PC-3 (cell line): ENCODE results near the gene LAMTOR3. TPM values are rescaled to one million over a fixed set of nuclear protein-coding genes. Genes with fewer than 3 reads are reported as not detected.

ENCODE experiments used
- ATAC-seq: fragments of 200-7000 bp; cut with Tn5 transposase; 2 replicates; pipeline ENCODE4 v1.9.1; 2020; ENCODE audit warnings: mild to moderate bottlenecking, moderate library complexity
- BruUV-seq: library from RNA; stranded (reverse); fragments of 400-500 nt; replicated peaks from 2 replicates; lab custom pipeline; 2021; lab: Mats Ljungman, UMichigan
- CTCF ChIA-PET: fragments of 300-600 bp; sonication (Branson Sonifier 250); formaldehyde crosslinking; loops from one replicate; lab custom pipeline; 2022; ENCODE audit warnings: antibody characterized with exemption; lab: Charles Lee
- POLR2A ChIA-PET: fragments of 300-600 bp; sonication (Branson Sonifier 250); formaldehyde crosslinking; loops from one replicate; lab custom pipeline; 2022; ENCODE audit warnings: antibody characterized with exemption; ENCODE audit not compliant: unreplicated experiment; lab: Charles Lee
- DNase-seq: peaks from one replicate; pipeline ENCODE4 v3.0.0-alpha.2; 2015
- H2AFZ ChIP-seq: fragments of 300-600 bp; sonication (generic); 2 replicates; pipeline ENCODE4 v1.6.0; 2016; ENCODE audit warnings: antibody characterized with exemption, low read length
- H3F3A ChIP-seq: fragments of 300-600 bp; sonication (generic); one replicate; pipeline ENCODE4 v1.6.0; 2017; ENCODE audit warnings: antibody characterized with exemption, low read length, control low read depth, mild to moderate bottlenecking; ENCODE audit not compliant: unreplicated experiment
- H3K27ac ChIP-seq: fragments of 300-600 bp; sonication (generic); 2 replicates; pipeline ENCODE4 v1.5.1; 2016; ENCODE audit warnings: mild to moderate bottlenecking, low read length
- H3K27me3 ChIP-seq: fragments of 300-600 bp; sonication (generic); 2 replicates; pipeline ENCODE4 v1.6.1; 2016; ENCODE audit warnings: low read length, mixed read lengths
- H3K36me3 ChIP-seq: fragments of 300-600 bp; sonication (generic); 2 replicates; pipeline ENCODE4 v1.6.1; 2016; ENCODE audit warnings: low read depth, mixed run types, low read length, mixed read lengths
- H3K4me1 ChIP-seq: fragments of 300-600 bp; sonication (generic); 2 replicates; pipeline ENCODE4 v1.5.1; 2016; ENCODE audit warnings: low read length; ENCODE audit not compliant: insufficient read depth
- H3K4me2 ChIP-seq: fragments of 300-600 bp; sonication (generic); 2 replicates; pipeline ENCODE4 v1.6.0; 2016; ENCODE audit warnings: low read length
- H3K4me3 ChIP-seq: fragments of 300-600 bp; sonication (generic); 2 replicates; pipeline ENCODE4 v1.5.1; 2016; ENCODE audit warnings: mild to moderate bottlenecking, low read length, mixed read lengths
- H3K79me2 ChIP-seq: fragments of 300-600 bp; sonication (generic); 2 replicates; pipeline ENCODE4 v1.6.1; 2017; ENCODE audit warnings: low read length, mixed read lengths
- H3K9ac ChIP-seq: fragments of 300-600 bp; sonication (generic); 2 replicates; pipeline ENCODE4 v1.6.0; 2016; ENCODE audit warnings: mild to moderate bottlenecking, low read length
- H3K9me2 ChIP-seq: fragments of 300-600 bp; sonication (generic); replicated peaks from 2 replicates; pipeline ENCODE4 v1.6.1; 2016; ENCODE audit warnings: mixed run types, low read length, mixed read lengths
- H3K9me3 ChIP-seq: fragments of 300-600 bp; sonication (generic); 2 replicates; pipeline ENCODE4 v1.6.1; 2016; ENCODE audit warnings: low read length, mixed read lengths
- H4K20me1 ChIP-seq: fragments of 300-600 bp; sonication (generic); 2 replicates; pipeline ENCODE4 v1.6.1; 2016; ENCODE audit warnings: low read length, mixed read lengths
- EZH2 ChIP-seq: fragments of 300-600 bp; sonication (generic); IDR thresholded peaks from one replicate; pipeline ENCODE4 v1.6.1; 2017; ENCODE audit warnings: antibody characterized with exemption, mild to moderate bottlenecking, low read length; ENCODE audit not compliant: unreplicated experiment
- EZH2phosphoT487 ChIP-seq: fragments of 300-600 bp; sonication (generic); IDR thresholded peaks from 2 replicates; pipeline ENCODE4 v1.6.1; 2018; ENCODE audit warnings: mild to moderate bottlenecking, antibody characterized with exemption, low read length, borderline replicate concordance
- intact Hi-C: fragments of 100-400 bp; cut with micrococcal nuclease; formaldehyde crosslinking; loops from 2 replicates; pipeline ENCODE4 v1.9.0; 2023
- total RNA-seq: library from RNA; depleted of rRNA; stranded (reverse); fragments of >200 nt; gene quantifications from 2 replicates; pipeline ENCODE4 v1.2.3, GENCODE V29; 2014
- TF ChIP-seq, protein P1 (sequence below): fragments of 300-600 bp; sonication (generic); conservative IDR thresholded peaks from 2 replicates; pipeline ENCODE4 v1.5.1; 2017; ENCODE audit warnings: antibody characterized with exemption, low read depth, mild to moderate bottlenecking, low read length

LAMTOR3 gene
- total RNA-seq, 1 experiment from 2014 or later = 14.0 TPM

DNA sequence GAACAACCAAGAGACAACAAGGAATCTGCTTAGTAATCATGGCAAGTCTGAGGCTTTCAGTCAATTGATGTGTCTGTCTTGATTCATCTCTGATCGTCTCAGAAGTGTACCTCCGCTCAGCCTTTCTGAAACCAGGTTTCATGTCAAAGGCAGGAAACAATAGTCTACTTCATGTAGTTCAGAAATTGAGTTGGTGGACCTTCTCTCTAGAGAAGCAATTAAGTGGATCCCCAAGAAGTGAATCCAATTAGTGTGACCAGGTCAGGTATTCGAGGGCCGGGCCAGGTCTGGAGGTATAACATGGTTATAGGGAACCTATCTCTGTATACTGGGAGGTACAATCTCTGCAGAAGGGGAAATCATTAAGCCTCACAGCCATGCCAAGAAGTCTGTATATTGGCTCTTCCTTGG is 45.6 kb downstream of the LAMTOR3 start:
- DNase-seq = no peak
- POLR2A ChIA-PET = no interaction called here
- no peaks in the 10 kb centered on the region for H3K79me2 ChIP-seq
- no peak overlapping the region for H3K4me2 ChIP-seq
- CTCF ChIA-PET = no interaction called here
- no peak overlapping the region for H3K9ac ChIP-seq
- H3K4me1 ChIP-seq = no peaks in the 10 kb centered on the region
- H3K36me3 ChIP-seq = no peaks in the 10 kb centered on the region
- H3K9me3 ChIP-seq = no peaks in the 10 kb centered on the region
- no peaks in the 10 kb centered on the region for H3K9me2 ChIP-seq
- no peaks in the 10 kb centered on the region for H3K27me3 ChIP-seq
- TF ChIP-seq EZH2 (no peak), EZH2phosphoT487 (no peak)
- TF ChIP-seq, protein P1, sequence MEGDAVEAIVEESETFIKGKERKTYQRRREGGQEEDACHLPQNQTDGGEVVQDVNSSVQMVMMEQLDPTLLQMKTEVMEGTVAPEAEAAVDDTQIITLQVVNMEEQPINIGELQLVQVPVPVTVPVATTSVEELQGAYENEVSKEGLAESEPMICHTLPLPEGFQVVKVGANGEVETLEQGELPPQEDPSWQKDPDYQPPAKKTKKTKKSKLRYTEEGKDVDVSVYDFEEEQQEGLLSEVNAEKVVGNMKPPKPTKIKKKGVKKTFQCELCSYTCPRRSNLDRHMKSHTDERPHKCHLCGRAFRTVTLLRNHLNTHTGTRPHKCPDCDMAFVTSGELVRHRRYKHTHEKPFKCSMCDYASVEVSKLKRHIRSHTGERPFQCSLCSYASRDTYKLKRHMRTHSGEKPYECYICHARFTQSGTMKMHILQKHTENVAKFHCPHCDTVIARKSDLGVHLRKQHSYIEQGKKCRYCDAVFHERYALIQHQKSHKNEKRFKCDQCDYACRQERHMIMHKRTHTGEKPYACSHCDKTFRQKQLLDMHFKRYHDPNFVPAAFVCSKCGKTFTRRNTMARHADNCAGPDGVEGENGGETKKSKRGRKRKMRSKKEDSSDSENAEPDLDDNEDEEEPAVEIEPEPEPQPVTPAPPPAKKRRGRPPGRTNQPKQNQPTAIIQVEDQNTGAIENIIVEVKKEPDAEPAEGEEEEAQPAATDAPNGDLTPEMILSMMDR = no peak
- BruUV-seq = no TSS peak
- H2AFZ ChIP-seq = no peak overlapping the region
- no peak overlapping the region for H3K27ac ChIP-seq
- H3F3A ChIP-seq = no peaks in the 10 kb centered on the region
- no peaks in the 10 kb centered on the region for H4K20me1 ChIP-seq
- no peak for ATAC-seq
- no peak overlapping the region for H3K4me3 ChIP-seq
- intact Hi-C loops = no loop called here

DNA sequence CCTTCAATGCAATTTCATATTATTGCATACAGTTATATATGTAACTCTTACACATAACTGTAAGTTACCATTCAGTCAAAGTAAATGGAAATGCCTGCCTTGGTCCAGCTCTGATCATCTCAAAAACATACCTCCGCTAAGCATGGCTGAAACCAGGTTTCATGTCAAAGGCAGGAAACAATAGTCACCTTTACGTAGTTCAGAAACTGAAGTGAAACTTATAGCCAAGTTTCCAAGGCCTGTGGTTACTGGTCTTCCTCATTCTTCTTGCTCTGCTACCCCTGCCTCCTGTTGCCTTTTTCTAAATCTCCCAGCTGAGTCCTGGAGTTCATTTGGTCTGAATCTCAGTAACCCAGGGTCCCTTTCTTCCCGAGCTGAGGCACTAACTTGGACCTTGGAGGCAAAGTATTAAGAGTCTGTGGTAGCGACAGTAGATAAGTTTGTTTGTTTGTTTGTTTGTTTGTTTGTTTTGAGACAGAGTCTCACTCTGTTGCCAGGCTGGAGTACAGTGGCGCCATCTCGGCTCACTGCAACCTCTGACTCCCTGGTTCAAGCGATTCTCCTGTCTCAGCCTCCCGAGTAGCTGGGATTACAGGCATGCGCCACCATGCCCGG is 46.8 kb downstream of the LAMTOR3 start:
- H3K27ac ChIP-seq = no peak overlapping the region
- H3K79me2 ChIP-seq = no peaks in the 10 kb centered on the region
- no peak overlapping the region for H3K4me2 ChIP-seq
- H3K9me2 ChIP-seq = no peaks in the 10 kb centered on the region
- intact Hi-C loops = no loop called here
- no TSS peak for BruUV-seq
- H3F3A ChIP-seq = no peaks in the 10 kb centered on the region
- no peaks in the 10 kb centered on the region for H3K9me3 ChIP-seq
- ChIA-PET POLR2A (no interaction called here), CTCF (no interaction called here)
- no peaks in the 10 kb centered on the region for H4K20me1 ChIP-seq
- ATAC-seq (no peak), DNase-seq (no peak)
- no peak for TF ChIP-seq EZH2
- H3K27me3 ChIP-seq = no peaks in the 10 kb centered on the region
- H3K4me1 ChIP-seq = no peaks in the 10 kb centered on the region
- no peak overlapping the region for H3K4me3 ChIP-seq
- H3K36me3 ChIP-seq = no peaks in the 10 kb centered on the region
- no peak overlapping the region for H3K9ac ChIP-seq
- H2AFZ ChIP-seq = no peak overlapping the region

DNA sequence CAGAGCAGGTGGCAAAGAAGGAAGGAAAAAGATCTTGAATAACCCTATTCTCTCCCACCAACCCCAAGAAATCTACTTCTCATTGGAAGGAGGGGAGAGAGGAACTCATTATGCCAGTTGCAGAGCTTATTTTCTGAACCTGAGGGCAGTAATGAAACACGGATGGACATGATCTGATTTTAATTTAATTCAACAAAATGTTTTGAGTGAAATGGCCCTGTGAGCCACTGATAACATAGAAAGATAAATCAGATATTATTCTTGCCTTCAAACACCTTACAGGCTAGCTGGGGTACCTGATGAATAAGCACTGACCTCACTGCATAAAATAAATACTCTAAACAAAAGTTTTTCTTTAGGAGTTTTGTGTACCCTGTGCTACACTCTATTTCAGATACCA is 47.3 kb downstream of the LAMTOR3 start:
- H3K4me3 ChIP-seq = no peak overlapping the region
- no peaks in the 10 kb centered on the region for H3K4me1 ChIP-seq
- H3K36me3 ChIP-seq = no peaks in the 10 kb centered on the region
- no peaks in the 10 kb centered on the region for H3K27me3 ChIP-seq
- H3F3A ChIP-seq = no peaks in the 10 kb centered on the region
- H3K9me2 ChIP-seq = no peaks in the 10 kb centered on the region
- H3K9ac ChIP-seq = no peak overlapping the region
- BruUV-seq = no TSS peak
- no peaks in the 10 kb centered on the region for H3K9me3 ChIP-seq
- intact Hi-C loops = no loop called here
- DNase-seq (no peak), ATAC-seq (no peak)
- POLR2A ChIA-PET = no interaction called here
- TF ChIP-seq, protein P1 = no peak
- TF ChIP-seq EZH2 = no peak
- TF ChIP-seq EZH2phosphoT487 = no peak
- no peak overlapping the region for H3K4me2 ChIP-seq
- CTCF ChIA-PET = no interaction called here
- no peaks in the 10 kb centered on the region for H3K79me2 ChIP-seq
- H3K27ac ChIP-seq = no peak overlapping the region
- H4K20me1 ChIP-seq = no peaks in the 10 kb centered on the region
- H2AFZ ChIP-seq = no peak overlapping the region
